GM12801 (cell line): ENCODE data around the gene POR.

Experiments
- TF ChIP-seq, protein P1 (sequence below): IDR thresholded peaks from one replicate; pipeline ENCODE4 v1.5.1; 2011; ENCODE audit warnings: control low read depth; ENCODE audit not compliant: insufficient read length; ENCODE audit errors: extremely low read depth

The POR gene

DNA sequence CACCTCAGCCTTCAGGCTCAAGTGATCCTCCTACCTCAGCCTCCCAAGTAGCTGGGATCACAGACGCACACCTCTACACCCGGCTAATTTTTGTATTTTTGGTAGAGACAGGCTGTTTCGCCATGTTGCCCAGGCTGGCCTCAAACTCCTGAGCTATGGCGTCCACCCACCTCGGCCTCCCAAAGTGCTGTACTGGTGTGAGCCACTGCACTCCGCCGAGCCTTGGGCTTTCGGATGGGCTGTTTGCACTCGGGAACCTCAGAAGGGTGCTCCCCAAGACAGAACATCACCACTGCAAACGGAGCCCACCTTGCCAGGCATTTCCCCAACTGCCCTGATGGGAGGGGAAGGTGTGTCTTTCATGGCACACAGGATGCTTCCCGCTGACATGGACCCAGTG lies 52.1 kb downstream of the POR start:
- TF ChIP-seq, protein P1, sequence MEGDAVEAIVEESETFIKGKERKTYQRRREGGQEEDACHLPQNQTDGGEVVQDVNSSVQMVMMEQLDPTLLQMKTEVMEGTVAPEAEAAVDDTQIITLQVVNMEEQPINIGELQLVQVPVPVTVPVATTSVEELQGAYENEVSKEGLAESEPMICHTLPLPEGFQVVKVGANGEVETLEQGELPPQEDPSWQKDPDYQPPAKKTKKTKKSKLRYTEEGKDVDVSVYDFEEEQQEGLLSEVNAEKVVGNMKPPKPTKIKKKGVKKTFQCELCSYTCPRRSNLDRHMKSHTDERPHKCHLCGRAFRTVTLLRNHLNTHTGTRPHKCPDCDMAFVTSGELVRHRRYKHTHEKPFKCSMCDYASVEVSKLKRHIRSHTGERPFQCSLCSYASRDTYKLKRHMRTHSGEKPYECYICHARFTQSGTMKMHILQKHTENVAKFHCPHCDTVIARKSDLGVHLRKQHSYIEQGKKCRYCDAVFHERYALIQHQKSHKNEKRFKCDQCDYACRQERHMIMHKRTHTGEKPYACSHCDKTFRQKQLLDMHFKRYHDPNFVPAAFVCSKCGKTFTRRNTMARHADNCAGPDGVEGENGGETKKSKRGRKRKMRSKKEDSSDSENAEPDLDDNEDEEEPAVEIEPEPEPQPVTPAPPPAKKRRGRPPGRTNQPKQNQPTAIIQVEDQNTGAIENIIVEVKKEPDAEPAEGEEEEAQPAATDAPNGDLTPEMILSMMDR: no peak

DNA sequence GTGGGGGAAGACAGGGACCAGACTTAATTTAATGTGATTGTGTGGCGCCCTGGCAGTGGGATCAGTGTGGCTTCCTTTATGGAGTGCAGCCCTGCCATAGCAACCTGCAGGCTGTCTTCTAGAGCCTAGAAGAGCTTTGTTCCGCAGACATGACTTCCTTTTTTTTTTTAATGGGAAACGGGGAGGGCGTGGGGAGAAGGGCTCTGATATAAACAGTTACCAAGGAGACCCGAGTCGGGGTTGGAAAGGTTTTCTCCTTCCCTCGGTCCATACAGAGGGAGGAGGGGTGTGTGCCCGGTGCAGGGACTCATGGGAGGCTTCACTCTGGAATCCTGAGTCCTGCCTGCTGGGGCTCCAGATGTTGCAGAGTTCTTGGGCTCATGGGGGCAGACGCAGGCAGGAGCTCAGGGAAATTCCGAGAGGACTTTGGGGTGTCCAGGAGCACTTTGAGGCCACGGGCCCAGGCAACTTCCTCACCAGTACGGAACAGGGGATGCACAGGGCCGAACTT lies 52.6 kb downstream of the POR start:
- TF ChIP-seq, protein P1: no peak

DNA sequence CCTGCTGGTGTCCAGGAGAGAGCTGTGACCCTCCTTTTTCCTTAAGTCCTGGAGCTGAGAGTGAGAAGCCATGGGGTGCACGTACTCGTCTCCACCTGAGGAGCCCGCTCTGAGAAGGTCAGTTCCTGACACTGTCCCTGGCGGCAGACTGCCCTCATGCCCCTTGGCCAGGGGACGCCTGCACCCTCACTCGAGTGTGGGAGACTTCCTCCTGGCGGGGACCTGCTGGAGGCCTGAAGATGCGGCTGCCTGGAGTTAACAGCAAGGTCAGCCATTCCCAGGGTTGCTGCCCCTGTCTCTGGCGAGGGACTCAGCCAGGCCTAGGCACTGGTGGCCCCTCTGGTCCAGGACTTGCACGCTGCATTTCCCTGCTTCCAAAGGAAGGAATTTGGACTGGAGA lies 53.1 kb downstream of the POR start:
- TF ChIP-seq, protein P1: no peak

DNA sequence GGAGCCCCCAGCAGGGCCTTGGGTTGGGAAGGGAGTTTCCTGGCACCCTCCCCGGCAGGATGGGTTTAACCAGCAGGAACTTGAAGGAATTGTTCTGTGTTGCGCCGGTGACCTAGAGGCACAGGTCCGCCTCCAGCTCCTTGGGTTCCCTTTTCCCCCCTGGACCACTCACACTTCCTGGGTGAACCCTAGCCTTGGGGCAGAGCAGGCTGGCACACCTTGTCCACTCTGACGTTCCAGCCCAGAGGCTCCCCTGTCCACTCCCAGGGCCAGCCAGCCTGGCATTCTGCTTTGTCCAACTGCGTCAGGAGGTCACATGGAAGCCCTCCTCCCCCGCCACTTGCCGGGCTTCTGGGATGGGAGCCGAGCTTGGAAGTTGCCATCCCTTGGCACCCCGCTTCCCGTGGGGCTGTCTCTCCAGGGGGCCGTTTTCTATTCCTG lies 53.6 kb downstream of the POR start:
- TF ChIP-seq, protein P1: no peak

DNA sequence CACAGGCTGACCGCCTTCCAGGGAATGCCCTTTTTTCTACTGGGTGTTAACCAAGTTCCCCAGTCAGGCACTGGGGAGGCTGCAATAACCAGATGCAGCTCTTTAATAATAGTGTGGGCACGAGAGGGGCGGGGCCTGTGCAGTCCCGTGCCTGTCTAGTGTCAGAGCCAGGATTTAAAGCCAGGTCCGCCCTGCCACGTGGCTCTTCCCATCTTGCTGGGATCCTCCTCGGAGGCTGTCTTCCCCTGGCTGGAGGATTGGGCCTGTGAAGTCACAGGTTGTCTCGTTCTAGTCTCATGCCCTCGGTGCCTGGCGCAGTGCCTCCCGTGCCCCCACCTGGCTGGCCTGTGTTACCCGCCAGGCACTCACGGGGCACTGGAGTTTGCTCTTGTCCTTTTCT lies 54.2 kb downstream of the POR start:
- TF ChIP-seq, protein P1: no peak

DNA sequence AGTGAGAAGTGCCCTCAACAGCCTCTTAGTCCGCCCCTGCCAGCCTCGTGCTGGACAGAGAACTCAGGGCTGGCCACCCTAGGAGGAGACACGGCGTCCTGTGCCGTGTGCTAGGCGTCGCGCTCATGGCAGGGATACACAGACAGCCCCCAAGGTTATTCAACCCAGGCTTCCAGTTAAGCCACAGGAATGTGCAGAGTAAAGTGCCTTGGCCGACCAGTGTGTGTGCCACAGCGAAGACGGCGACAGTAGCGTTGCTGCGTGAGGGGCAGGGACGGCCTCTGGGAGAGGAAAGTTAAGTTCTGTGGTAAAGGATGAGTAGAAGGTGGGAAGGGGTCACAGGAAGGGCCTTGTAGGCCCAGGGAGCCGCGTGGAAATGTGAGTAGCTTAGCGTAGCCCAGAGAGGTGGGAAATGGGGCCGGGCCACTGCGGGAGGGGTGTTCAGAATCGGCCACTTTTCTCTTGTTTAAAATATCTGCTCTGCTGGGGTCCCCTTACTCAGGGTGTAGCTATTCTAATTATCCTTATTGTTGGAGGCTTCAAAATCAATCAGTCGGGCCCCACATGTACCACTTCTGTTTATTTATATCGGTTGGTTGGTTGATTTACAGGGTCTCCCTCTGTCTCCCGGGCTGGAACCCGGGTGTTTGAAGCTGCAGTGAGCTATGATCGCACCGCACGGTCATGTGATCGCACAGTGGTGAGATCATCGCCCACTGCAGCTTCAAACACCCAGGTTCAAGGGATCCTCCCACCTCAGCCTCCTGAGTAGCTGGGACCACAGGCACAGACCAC lies 54.9 kb downstream of the POR start:
- TF ChIP-seq, protein P1: no peak

DNA sequence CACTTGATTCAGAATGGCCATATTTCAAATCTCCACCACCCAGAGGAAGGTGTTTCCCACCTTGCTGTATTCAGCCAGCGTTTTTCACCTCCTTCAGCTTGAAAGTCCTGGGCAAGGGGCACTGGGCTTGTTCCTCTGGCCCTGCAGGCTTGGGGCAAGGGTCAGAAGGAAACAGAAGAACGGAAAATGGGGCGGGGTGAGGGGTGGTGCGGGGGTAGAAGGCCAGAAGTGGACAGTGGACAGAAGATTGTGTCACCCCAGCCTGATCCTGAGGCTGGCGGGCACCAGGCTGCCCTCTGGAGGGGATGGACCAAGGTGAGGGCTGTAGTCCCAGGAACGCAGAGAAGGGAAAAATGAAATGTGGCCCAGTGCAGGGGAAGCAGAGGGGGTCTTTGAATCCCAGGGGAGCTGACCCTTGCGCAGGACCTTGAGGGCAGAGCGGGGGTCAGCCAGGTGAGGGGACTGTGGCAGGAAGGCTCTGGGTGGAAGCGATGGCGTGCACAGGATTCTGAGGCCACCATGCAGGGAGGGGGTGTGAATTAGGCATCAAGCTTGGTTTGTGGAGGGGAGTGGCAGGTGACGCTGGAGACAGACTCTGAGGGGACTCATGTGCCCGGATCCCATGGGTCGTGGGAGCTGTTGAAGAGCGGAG lies 56.5 kb downstream of the POR start:
- TF ChIP-seq, protein P1: no peak
